HG03521 (cell line): ENCODE measurements around the gene SAMD4A.

Experiments used
- ATAC-seq: cut with Tn5 transposase; IDR thresholded peaks from one replicate; pipeline ENCODE4 v1.9.1; 2021; ENCODE audit warnings: mild to moderate bottlenecking, moderate library complexity; ENCODE audit not compliant: unreplicated experiment

SAMD4A gene

DNA sequence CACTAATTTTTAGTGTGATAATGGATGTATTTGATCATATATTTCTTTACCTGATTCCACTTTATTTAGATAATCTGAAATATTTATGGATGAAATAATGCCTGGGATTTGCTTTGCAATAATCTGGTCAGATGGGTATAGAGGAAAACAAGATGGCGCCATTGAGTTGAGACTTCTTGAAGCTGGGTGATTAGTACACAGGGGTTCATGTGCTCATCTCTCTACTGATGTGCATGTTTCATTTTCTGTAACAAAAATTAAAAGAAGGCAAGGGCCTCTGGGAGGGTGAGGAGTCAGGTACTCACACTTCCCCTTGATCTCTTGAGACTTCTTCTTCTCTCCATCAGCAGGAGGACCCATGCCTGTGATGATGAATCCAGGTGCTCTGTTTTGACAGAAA, 273.9 kb downstream of the SAMD4A start:
- ATAC-seq = no peak
